ENCODE measurements around the gene GTF3C5. TPM values are rescaled to one million over a fixed set of nuclear protein-coding genes. Genes with fewer than 3 reads are reported as not detected.
"Not testable (repeated sequence)": the region's sequence is repeated elsewhere in the genome, so short reads cannot be mapped to it uniquely, and the experiment has no call there.

GTF3C5 gene
- total RNA-seq, 4 donors from 2014 or later: 49.4 to 94.2 (median 73.3) TPM

GRCh38 chr9:132996526-132996925 is 34.3 kb upstream of the GTF3C5 start:
- Histone ChIP-seq H3K27me3 (peaks cover 0 to 33% of the 10 kb centered on the region in 2 donors), H3K9me3 (no peaks in the 10 kb centered on the region), H3K36me3 (no peaks in the 10 kb centered on the region), H3K4me1 (peaks cover 0 to 6% (median 4%) of the 10 kb centered on the region in 4 donors), H3K4me3 (no peak overlapping the region), H3K27ac (no peak overlapping the region)
- DNase-seq (ENCODE audit: low spot score in 2 of 2): no peak
- 63 to 65% methylated on average over 13 of the region's 13 CpGs for WGBS, 2 donors
- TF ChIP-seq CTCF (IDR thresholded peaks at IDR 0.05): no peak
- TF ChIP-seq EP300 (IDR thresholded peaks at IDR 0.05): no peak
- TF ChIP-seq POLR2A (IDR thresholded peaks at IDR 0.05): no peak

- Histone ChIP-seq H3K27me3 (peaks cover 0 to 26% of the 10 kb centered on the region in 2 donors), H3K27ac (no peak overlapping the region), H3K9me3 (no peaks in the 10 kb centered on the region), H3K4me1 (peaks cover 0 to 6% (median 4%) of the 10 kb centered on the region in 4 donors), H3K36me3 (no peaks in the 10 kb centered on the region), H3K4me3 (no peak overlapping the region)
- 35 to 45% methylated on average over 4 of the region's 4 CpGs for WGBS, 2 donors
- no peak for DNase-seq (ENCODE audit: low spot score in 2 of 2)
- TF ChIP-seq POLR2A (IDR thresholded peaks at IDR 0.05) (no peak), EP300 (IDR thresholded peaks at IDR 0.05) (no peak), CTCF (IDR thresholded peaks at IDR 0.05) (no peak)
Observed at GRCh38 chr9:132997591-132997990, 33.2 kb upstream of the GTF3C5 start.

GRCh38 chr9:132998221-132998620 is 32.6 kb upstream of the GTF3C5 start:
- not testable (repeated sequence) for H3K4me3 ChIP-seq; H3K27ac ChIP-seq; H3K9me3 ChIP-seq; DNase-seq (ENCODE audit: low spot score in 2 of 2); H3K36me3 ChIP-seq; H3K4me1 ChIP-seq
- peaks cover 0 to 28% of the 10 kb centered on the region in 2 donors for H3K27me3 ChIP-seq
- 71 to 97% methylated on average over 4 of the region's 4 CpGs for WGBS, 2 donors

DNA sequence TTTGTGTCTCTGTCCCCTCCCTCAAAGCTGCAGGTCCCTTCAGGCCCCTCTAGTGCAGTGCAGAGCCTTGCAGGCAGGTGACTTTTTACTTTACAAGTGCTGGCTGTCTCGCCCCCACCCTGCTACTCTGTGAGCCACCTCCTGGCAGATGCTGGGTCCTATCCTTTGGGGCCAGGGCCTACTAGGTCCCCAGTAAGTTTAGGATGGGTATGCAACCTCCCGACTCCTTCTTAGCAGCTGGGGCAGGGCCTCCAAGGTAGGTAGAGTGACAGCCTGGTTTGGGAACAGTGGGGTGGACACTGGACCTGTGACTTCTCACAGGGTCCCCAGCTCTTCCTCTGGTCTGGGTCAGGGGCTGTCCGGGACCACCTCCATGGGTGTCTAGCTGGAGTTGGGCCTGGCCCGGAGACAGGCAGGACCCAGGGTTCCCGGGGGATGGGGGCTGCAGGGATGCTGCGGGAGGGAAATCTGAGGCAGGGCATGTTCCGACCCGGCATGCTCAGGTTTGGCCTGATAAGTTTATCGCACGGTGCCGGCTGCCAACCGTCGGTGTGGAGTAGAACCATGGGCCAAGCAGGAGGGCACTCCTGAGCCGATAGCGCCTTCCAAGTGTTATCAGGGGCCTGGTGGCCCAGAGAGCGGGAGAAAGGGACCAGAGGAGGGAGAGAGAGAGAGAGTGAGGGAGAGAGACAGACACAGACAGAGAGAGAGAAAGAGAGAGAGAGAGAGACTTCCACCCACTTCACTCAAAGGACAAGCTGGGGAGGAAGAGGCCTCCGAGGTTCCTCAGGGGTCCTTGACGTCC is 31.8 kb upstream of the GTF3C5 start:
- no peak overlapping the region for H3K27ac ChIP-seq
- TF ChIP-seq EP300 (IDR thresholded peaks at IDR 0.05) (no peak), CTCF (IDR thresholded peaks at IDR 0.05) (no peak), POLR2A (IDR thresholded peaks at IDR 0.05) (no peak)
- no peaks in the 10 kb centered on the region for H3K36me3 ChIP-seq
- H3K9me3 ChIP-seq: no peaks in the 10 kb centered on the region
- H3K4me1 ChIP-seq: peaks cover 0 to 6% (median 4%) of the 10 kb centered on the region in 4 donors
- peaks cover 0 to 30% of the 10 kb centered on the region in 2 donors for H3K27me3 ChIP-seq
- no peak overlapping the region for H3K4me3 ChIP-seq
- 76 to 77% methylated on average over 17 to 18 of the region's 18 CpGs for WGBS, 2 donors
- no peak for DNase-seq (ENCODE audit: low spot score in 2 of 2)

DNA sequence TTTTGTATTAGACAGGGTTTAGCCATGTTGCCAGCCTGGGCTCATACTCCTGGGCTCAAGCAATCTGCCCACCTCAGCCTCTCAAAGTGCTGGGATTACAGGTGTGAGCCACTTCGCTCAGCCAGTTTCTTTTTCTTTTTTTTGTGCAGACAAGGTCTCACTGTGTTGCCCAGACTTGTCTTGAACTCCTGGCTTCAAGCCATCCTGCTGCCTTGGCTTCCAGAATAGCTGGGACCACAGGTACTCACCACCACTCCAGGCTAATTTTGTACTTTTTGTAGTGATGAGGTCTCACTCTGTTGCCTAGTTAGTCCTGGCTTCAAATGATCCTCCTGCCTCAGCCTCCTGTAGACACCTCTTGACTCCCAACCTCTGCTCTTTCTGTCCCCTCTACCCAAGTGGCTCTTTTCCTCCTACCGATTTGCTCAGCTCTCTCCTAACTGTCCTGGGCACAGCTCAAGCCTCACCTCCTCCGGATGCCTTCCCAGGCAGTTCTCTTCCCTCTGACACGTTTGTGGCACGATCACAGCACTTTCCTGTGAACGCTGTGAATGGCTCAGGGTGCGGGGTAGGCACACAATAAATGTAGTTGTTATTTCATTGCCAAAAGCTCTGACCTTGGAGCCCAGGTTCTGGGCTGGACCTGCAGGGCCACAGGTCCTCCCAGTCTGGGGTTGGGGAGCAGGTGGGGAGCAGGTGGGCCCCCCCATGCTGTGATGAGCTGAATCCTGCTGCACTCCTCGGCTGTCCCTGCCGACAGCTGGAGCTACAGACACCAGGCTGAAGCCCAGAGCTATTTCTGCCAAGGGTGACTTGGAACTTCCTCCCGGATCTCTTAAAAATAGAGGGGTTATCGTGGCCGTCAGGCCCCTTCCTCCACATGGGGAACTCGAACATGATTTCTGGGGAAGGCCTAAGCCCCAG is 28.4 kb upstream of the GTF3C5 start:
- Histone ChIP-seq H3K36me3 (no peaks in the 10 kb centered on the region), H3K4me1 (no peaks in the 10 kb centered on the region), H3K27ac (no peak overlapping the region), H3K4me3 (no peak overlapping the region), H3K9me3 (no peaks in the 10 kb centered on the region), H3K27me3 (peaks cover 0 to 25% of the 10 kb centered on the region in 2 donors)
- TF ChIP-seq CTCF (IDR thresholded peaks at IDR 0.05) (no peak), POLR2A (IDR thresholded peaks at IDR 0.05) (no peak), EP300 (IDR thresholded peaks at IDR 0.05) (no peak)
- DNase-seq (ENCODE audit: low spot score in 2 of 2): no peak
- 54 to 57% methylated on average over 13 of the region's 13 CpGs for WGBS, 2 donors
